ENCODE data around the gene ATP8B4.
"Not testable (repeated sequence)": the region's sequence is repeated elsewhere in the genome, so short reads cannot be mapped to it uniquely, and the experiment has no call there.

ATP8B4 gene

DNA sequence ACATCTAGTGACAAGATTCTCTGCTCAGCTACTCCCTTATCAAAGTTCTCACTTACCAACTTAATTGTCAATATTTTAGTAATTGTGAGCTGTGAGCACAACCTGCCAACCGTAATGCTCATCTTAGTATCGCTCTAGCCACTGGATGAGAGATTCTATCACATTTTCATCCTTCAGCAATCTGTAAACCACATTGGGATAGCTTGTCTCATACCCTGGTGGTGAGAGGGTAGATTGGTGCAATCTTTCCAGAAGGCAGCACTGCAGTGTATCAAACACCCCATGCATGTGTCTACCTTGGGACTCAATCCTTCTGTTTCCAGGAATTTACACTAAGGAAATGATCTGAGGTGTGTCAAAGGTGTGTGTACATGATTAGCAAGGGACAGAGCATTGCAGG, 18.9 kb upstream of the ATP8B4 start:
- no peak for DNase-seq

DNA sequence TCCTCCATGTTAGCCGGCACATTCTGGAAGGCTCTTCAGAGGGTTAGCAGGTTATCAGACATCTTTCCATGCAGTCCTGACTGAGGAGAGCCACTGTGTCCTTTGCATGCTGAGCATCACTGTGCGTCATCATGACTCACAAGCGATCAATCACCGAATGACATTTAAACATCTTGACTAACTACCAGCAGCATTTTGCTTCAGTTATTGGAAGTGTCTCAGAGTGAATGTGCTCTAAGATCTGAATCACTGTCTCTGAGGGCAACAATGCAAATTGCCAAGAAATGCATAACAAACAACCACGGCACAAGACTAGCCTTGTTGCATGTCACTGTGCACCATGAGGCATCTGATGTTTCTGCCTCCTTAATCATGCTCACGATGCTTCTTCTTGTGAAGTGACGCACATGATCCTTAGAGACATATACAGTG, 18.3 kb upstream of the ATP8B4 start:
- DNase-seq, result no peak

- no peak for DNase-seq
Observed at GRCh38 chr15:50135031-50135551, 16.1 kb upstream of the ATP8B4 start.

DNA sequence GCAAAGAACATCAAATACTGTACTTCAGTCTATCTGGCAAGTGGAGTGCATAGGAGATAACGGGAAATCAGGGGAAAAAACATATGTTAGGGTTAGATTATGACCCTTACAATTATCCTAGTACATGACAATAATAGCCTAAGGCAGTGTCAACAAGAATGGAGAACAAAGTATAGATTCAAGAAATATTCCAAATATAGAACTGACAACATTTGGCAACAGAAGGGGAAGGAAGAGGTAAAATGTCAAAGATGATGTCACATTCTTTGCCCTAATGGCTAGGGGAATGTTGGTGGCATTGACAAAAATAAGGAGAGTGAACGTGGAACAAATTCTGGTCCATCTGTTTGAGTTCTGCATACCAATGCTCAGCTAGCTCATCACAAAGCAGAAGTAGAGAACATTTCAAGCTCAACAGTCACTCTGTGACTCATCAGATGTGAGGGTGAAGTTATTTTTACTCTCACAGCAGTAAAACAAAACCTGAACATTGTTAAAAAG, 15.5 kb upstream of the ATP8B4 start:
- no peak for DNase-seq

DNA sequence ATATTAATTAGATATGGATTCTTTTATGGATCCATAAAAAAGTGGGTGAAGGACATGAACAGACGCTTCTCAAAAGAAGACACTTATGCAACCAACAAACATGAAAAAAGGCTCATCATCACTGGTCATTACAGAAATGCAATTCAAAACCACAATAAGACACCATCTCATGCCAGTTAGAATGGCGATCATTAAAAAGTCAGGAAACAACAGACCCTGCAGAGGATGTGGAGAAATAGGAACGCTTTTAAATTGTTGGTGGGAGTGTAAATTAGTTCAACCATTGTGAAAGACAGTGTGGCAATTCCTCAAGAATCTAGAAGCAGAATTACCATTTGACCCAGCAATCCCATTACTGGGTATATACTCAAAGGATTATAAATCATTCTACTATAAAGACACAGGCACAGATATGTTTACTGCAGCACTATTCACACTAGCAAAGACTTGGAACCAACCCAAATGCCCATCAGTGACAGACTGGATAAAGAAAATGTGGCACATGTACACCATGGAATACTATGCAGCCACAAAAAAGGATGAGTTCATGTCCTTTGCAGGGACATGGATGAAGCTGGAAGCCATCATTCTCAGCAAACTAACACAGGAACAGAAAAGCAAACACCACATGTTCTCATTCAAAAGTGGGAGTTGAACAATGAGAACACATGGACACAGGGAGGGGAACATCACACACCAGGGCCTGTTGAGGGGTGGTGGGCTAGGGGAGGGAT, 13.4 kb upstream of the ATP8B4 start:
- not testable (repeated sequence) for DNase-seq

GRCh38 chr15:50131617-50132016, 12.6 kb upstream of the ATP8B4 start:
- no peak for DNase-seq

- peak; percentile 58 for DNase-seq
Observed at GRCh38 chr15:50128266-50128665, 9.2 kb upstream of the ATP8B4 start.

DNA sequence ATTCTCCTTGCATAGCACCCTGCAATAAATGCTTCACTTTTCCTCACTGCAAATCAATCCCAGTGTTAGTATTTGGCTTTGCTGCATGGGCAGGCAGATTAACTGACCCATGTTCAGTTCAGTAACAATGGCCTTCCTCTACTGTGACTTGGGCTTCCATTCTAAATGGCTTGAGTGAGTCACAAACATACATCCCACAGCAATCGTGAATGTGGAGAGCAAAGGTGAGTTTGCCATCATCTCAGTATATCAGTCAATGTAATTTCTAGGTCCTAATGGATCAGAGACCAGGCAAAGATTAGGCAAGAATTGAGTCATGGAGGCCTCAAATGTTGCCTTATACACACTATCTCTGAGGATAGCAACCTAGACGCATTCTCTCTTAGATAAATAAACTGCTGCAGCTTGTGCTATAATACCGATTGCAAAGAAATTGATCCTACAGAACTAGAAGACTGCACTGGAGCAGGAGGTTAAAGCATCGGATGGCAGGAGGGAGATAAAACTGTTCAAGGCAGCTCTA, 8.3 kb upstream of the ATP8B4 start:
- no peak for DNase-seq

DNA sequence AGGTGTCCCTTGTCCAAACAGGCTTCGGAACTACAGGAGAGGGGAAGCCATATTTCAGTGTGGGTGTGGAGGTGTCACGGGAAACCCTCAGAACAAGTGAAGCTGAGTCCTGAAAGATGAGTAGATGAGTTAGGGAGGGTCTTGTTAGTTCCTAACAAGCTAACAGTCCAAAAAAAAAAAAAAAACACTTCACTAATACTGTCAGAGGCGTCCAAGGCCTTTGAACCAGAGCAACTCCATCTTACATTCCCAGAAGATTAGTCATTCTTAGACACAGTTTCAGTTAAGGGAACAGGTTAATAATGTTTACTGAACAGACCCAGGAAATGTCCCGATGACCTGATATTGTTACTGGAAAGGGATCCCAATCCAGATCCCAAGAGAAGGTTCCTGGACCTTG, 7.0 kb upstream of the ATP8B4 start:
- DNase-seq, result no peak

DNA sequence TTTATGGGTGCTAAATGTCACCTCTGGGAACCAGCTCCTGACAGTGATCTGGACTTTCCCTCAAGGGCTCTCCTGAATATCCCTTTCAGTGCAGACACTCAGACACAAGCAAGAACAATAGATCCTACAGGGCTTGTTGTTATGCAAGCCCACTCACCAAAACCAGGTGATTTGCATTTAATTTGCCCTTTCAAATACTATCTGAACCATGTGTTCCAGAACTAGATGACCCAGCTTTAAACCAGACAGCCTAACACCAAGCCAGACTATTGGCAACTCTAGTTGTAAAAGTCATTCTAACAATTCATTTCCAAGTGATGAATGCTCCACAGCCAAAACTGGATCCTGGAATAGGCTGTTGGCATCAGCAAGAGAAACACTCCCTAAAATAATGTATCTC, 5.6 kb upstream of the ATP8B4 start:
- no peak for DNase-seq

GRCh38 chr15:50123861-50124557, 5.0 kb upstream of the ATP8B4 start:
- DNase-seq, result no peak

GRCh38 chr15:50120729-50121128, 1.7 kb upstream of the ATP8B4 start:
- no peak for DNase-seq

- DNase-seq, result no peak
Observed at GRCh38 chr15:50117431-50118027, 1.5 kb downstream of the ATP8B4 start.

DNA sequence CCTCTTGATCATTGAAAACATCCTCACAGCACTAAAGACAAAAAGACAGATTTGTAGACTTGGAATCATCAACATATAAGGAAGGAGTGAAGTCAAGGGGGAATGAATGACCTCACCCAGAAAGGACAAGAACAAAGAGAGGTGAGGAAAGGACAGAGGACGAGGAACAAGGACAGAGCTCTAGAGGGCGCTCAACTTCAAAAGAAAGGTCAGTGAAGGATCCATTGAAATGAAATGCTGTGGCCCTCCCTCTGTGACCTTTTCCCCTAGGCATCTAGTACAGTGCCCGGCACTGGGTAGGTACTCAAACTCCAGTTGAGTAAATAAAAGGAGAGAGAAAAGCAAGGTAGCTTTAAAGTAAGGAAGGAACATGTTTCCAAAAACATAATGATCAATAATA, 2.6 kb downstream of the ATP8B4 start:
- DNase-seq, result no peak

- DNase-seq, result peak; percentile 32
Observed at GRCh38 chr15:50113992-50114780, 4.8 kb downstream of the ATP8B4 start.

DNA sequence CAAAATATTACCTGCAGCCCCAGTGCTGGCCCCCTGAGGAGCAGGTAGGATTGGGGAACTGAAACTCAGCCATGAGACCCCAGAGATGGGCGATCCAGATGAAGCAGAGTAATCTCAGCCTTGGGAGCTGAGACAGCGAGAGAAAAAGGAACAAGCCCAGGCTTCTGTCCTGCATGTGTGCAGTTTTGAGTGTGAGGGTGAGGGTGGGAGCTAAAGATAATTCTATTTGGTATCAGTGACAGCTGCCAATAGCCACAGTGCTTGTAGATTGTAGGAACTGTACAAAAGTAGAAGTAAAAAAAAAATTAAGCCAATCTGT, 5.9 kb downstream of the ATP8B4 start:
- DNase-seq, result no peak

DNA sequence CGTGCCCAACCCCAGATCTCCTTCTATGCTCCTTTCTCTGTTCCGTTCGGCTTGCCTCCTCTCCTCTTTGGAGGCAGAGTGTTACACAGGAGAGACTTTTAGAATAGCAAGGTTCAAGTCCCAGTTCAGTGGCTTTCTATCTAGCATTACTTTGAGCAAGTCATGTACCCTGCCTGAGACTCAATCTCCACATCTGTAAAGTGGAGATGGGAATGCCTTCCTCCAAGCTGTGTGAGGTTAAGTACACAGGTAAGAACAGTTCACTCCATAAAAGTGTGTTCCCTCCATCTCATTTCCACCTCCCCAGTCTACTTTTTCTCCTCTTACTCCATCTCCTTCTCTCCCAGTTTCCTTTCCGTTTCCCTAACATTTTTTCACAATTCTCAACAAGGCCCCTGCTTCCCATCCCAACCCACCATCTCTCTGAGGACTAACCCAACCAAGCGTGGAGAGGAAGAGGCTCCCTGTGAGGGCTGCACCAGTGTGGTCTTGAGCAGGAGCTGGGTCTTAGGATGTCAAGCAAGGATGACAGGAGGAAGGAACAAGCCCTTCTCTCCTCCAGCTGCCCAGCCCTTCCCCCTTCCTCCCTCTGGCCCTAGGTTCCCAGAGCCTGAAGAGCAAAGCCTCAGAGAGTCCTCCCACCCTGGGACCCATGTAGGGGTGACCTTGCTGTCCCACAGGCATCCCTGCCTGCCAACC, 6.4 kb downstream of the ATP8B4 start:
- no peak for DNase-seq

DNA sequence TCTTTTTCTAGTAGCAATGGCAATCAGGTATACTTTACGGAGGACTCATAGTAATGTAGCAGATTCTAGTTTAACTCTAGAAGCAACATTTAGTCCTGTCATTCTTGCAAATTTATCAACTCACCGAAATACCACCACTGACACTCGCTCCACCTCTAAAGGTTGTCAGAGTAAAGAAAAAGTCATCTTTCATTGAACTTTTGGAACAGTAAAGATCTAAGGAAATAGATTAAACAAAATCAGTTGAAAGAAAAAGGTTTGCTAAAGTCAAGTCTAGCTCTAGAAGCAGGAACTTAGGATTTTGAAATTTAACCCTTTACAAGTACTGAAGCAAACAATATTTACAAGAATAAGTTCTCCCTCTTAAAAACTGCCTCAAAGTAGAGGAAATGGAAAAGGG, 8.7 kb downstream of the ATP8B4 start:
- no peak for DNase-seq

DNA sequence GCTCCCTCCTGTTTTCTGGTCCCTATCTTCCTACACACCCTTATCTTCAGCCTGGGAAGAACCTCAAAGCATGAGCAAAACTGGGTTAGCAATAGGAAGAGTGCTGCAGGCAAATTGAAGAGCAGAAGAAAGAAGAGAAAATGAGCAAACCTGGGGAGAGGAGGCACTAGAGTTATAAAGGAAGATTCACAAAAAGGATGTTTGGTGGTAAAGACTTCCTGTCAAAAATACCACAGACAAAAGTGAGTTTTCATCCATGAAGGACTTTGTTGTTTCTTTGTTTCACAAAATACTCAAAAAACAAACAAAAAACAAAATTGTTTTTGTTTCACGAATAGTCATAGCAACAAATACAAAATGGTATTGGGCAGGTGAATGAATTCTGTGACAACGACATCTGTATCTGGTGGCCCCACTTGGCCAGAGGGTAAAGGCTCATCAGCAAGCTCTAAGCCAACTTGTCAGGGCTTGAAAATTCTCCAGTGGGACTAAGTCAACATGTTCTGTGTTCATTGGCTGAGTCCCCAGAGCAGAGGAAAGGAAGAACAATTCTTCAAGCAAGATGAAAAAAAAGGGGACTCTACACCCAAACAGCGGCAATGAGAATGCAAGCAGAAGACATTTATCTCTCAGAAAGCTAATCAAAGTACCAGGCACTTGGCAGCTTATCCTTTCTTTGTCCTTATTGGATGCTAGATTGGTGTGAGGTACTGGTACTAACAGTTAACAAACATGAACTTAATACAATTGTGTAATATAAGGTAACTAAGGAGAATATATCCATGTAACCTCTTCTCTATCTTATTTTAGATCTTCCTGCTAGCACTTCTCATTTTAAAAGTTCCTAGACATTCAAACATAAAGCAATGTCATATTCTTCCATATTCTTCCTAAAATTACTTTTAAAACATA, 9.7 kb downstream of the ATP8B4 start:
- no peak for DNase-seq

DNA sequence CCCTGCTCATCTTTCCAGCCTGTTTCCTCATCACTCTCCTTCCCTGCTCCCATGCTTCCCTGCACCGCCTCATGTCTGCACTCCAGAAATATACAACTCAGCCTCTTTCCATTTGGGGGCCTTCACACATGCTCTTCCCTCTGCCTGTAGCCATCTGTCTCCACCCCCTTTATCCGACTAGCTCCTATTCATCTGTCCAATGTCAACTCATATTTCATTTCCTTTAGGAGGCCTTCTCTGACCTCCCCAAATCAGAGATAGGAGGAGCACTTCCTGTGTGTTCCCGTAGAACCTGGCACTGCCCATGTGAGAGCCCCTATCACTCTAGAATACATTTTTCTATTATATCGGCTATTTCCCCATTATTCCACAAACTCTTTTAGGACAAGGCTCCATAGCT, 10.6 kb downstream of the ATP8B4 start:
- DNase-seq, result no peak
